H9 (cell line): Measurements from ENCODE around the gene CXCR3. TPM values are rescaled to one million over a fixed set of nuclear protein-coding genes. Genes with fewer than 3 reads are reported as not detected.
A peak's percentile ranks its signal among the peaks of the same experiment; 100 is the strongest.
"Not testable (repeated sequence)": the region's sequence is repeated elsewhere in the genome, so short reads cannot be mapped to it uniquely, and the experiment has no call there.

Experiments
- DNase-seq: peaks from one replicate; pipeline ENCODE4 v3.0.0-alpha.2; 2017
- H2AFZ ChIP-seq: one replicate; pipeline ENCODE4 v1.6.1; 2013; ENCODE audit warnings: mild to moderate bottlenecking, low read length, control low read depth, moderate library complexity
- H2AK5ac ChIP-seq: 2 replicates; pipeline ENCODE4 v1.6.1; 2013; ENCODE audit warnings: low read length, control low read depth, mixed read lengths; ENCODE audit not compliant: insufficient read length
- H2BK120ac ChIP-seq: one replicate; pipeline ENCODE4 v1.6.1; 2013; ENCODE audit warnings: low read depth, mild to moderate bottlenecking, low read length, control low read depth, inconsistent platforms; ENCODE audit not compliant: poor library complexity, severe bottlenecking
- H2BK12ac ChIP-seq: 2 replicates; pipeline ENCODE4 v1.6.1; 2013; ENCODE audit warnings: low read length, control low read depth, mixed read lengths, low read depth; ENCODE audit not compliant: insufficient read length
- H2BK15ac ChIP-seq: 2 replicates; pipeline ENCODE4 v1.6.1; 2013; ENCODE audit warnings: low read depth, low read length, control low read depth
- H2BK20ac ChIP-seq: one replicate; pipeline ENCODE4 v1.6.1; 2013; ENCODE audit warnings: low read depth, mild to moderate bottlenecking, low read length, control low read depth, inconsistent platforms; ENCODE audit not compliant: poor library complexity, severe bottlenecking
- H2BK5ac ChIP-seq: 2 replicates; pipeline ENCODE4 v1.6.1; 2013; ENCODE audit warnings: low read length, control low read depth, mixed read lengths; ENCODE audit not compliant: insufficient read length
- H3K14ac ChIP-seq: 2 replicates; pipeline ENCODE4 v1.6.1; 2013; ENCODE audit warnings: low read length, control low read depth; ENCODE audit not compliant: insufficient read depth
- H3K18ac ChIP-seq: 2 replicates; pipeline ENCODE4 v1.6.1; 2013; ENCODE audit warnings: low read depth, mild to moderate bottlenecking, mixed read lengths, low read length, control low read depth; ENCODE audit not compliant: insufficient read length
- H3K23ac ChIP-seq: 2 replicates; pipeline ENCODE4 v1.6.1; 2013; ENCODE audit warnings: low read length, control low read depth, mixed read lengths, low read depth; ENCODE audit not compliant: insufficient read length
- H3K23me2 ChIP-seq: 2 replicates; pipeline ENCODE4 v1.6.1; 2013; ENCODE audit warnings: low read depth, mild to moderate bottlenecking, mixed read lengths, low read length, control low read depth; ENCODE audit not compliant: insufficient read length, poor library complexity, severe bottlenecking
- H3K27ac ChIP-seq: 2 replicates; pipeline ENCODE4 v1.5.1; 2013; ENCODE audit warnings: low read length, control low read depth, mixed read lengths, low read depth; ENCODE audit not compliant: insufficient read length
- H3K27me3 ChIP-seq: 2 replicates; pipeline ENCODE4 v1.6.1; 2013; ENCODE audit warnings: low read length, control low read depth, inconsistent platforms; ENCODE audit not compliant: insufficient read depth
- H3K4ac ChIP-seq: 2 replicates; pipeline ENCODE4 v1.6.1; 2013; ENCODE audit warnings: low read depth, mild to moderate bottlenecking, control low read depth, inconsistent platforms, low read length, moderate library complexity
- H3K4me1 ChIP-seq: 2 replicates; pipeline ENCODE4 v1.6.1; 2013; ENCODE audit warnings: low read length, control low read depth, inconsistent platforms; ENCODE audit not compliant: insufficient read depth
- H3K4me2 ChIP-seq: 2 replicates; pipeline ENCODE4 v1.6.1; 2013; ENCODE audit warnings: low read length, control low read depth, mixed read lengths; ENCODE audit not compliant: insufficient read length, insufficient read depth
- H3K56ac ChIP-seq: 2 replicates; pipeline ENCODE4 v1.6.1; 2013; ENCODE audit warnings: low read depth, mild to moderate bottlenecking, mixed read lengths, low read length, control low read depth; ENCODE audit not compliant: insufficient read length
- H3K79me1 ChIP-seq: 2 replicates; pipeline ENCODE4 v1.6.1; 2013; ENCODE audit warnings: low read depth, mild to moderate bottlenecking, moderate library complexity, low read length, control low read depth, inconsistent platforms; ENCODE audit not compliant: insufficient read depth, poor library complexity, severe bottlenecking
- H3K79me2 ChIP-seq: 2 replicates; pipeline ENCODE4 v1.6.1; 2013; ENCODE audit warnings: low read length, control low read depth, inconsistent platforms; ENCODE audit not compliant: insufficient read depth
- H3K9ac ChIP-seq: 2 replicates; pipeline ENCODE4 v1.6.1; 2013; ENCODE audit warnings: low read length, control low read depth, mixed read lengths; ENCODE audit not compliant: insufficient read length; ENCODE audit errors: extremely low read depth
- H3K9me3 ChIP-seq: one replicate; pipeline ENCODE4 v1.6.1; 2013; ENCODE audit warnings: low read depth, low read length, inconsistent platforms; ENCODE audit not compliant: control insufficient read depth
- H3T11ph ChIP-seq: one replicate; pipeline ENCODE4 v1.6.1; 2013; ENCODE audit warnings: mild to moderate bottlenecking, low read length, control low read depth, inconsistent platforms
- H4K20me1 ChIP-seq: one replicate; pipeline ENCODE4 v1.6.1; 2013; ENCODE audit not compliant: control insufficient read depth, insufficient read length, insufficient read depth
- H4K5ac ChIP-seq: 2 replicates; pipeline ENCODE4 v1.6.1; 2013; ENCODE audit warnings: low read depth, mild to moderate bottlenecking, mixed read lengths, low read length, control low read depth; ENCODE audit not compliant: insufficient read length
- H4K8ac ChIP-seq: replicated peaks from 2 replicates; pipeline ENCODE4 v1.6.1; 2013; ENCODE audit warnings: low read length, control low read depth, mixed read lengths, low read depth; ENCODE audit not compliant: insufficient read length
- H4K91ac ChIP-seq: 2 replicates; pipeline ENCODE4 v1.6.1; 2013; ENCODE audit warnings: low read depth, mild to moderate bottlenecking, moderate library complexity, mixed read lengths, low read length, control low read depth; ENCODE audit not compliant: insufficient read length
- H3K27ac Mint-ChIP-seq, 3 experiments: 2 replicates in 2 of 3; 3 replicates in 1 of 3; pipeline ENCODE4 v1.8.0; 2020 to 2021; ENCODE audit warnings: mixed read lengths in 3 of 3, mild to moderate bottlenecking in 1 of 3, moderate library complexity in 1 of 3
- H3K27me3 Mint-ChIP-seq: 2 replicates; pipeline ENCODE4 v1.8.0; 2021; ENCODE audit warnings: low read depth, mild to moderate bottlenecking, moderate library complexity, mixed read lengths
- H3K36me3 Mint-ChIP-seq, 3 experiments: 2 replicates in 2 of 3; 3 replicates in 1 of 3; pipeline ENCODE4 v1.8.0; 2020 to 2021; ENCODE audit warnings: low read depth in 3 of 3, mixed read lengths in 3 of 3; ENCODE audit not compliant: insufficient read depth in 1 of 3
- H3K4me1 Mint-ChIP-seq, 2 experiments: 2 replicates each; pipeline ENCODE4 v1.8.0; 2020; ENCODE audit warnings: mixed read lengths in 2 of 2
- H3K4me3 Mint-ChIP-seq, 2 experiments: 2 replicates in 1 of 2; 3 replicates in 1 of 2; pipeline ENCODE4 v1.8.0; 2020 to 2021; ENCODE audit warnings: mild to moderate bottlenecking in 2 of 2, mixed read lengths in 2 of 2, moderate library complexity in 1 of 2
- H3K9me3 Mint-ChIP-seq, 2 experiments: 2 replicates in 1 of 2; 3 replicates in 1 of 2; pipeline ENCODE4 v1.8.0; 2020; ENCODE audit warnings: mild to moderate bottlenecking in 2 of 2, mixed read lengths in 2 of 2, moderate library complexity in 1 of 2
- CTCF ChIP-seq: fragments of 200-600 bp; sonication (generic); conservative IDR thresholded peaks from 3 replicates; pipeline ENCODE4 v1.8.0; 2021; ENCODE audit warnings: antibody characterized with exemption, mild to moderate bottlenecking
- WGBS: extraction: QIAGEN DNeasy Blood & Tissue Kit; methylation state at CpG from one replicate; pipeline ENCODE4 v1.1.7; 2013; ENCODE audit warnings: missing lambda C conversion rate, low lambda C conversion rate, mixed read lengths; ENCODE audit not compliant: insufficient read length; ENCODE audit errors: extremely low coverage; 5-methylcytosine and 5-hydroxymethylcytosine counted together
- total RNA-seq: library from RNA; stranded (reverse); gene quantifications from 2 replicates; pipeline ENCODE4 v1.2.1, GENCODE V29; 2021

CXCR3 gene
- total RNA-seq, 1 experiment from 2014 or later: not detected

- H3K4me1 Mint-ChIP-seq, H2BK15ac ChIP-seq, H3K79me2 ChIP-seq, H3K9ac ChIP-seq, H3K56ac ChIP-seq, H2AK5ac ChIP-seq, H3K4ac ChIP-seq, H3K27me3 Mint-ChIP-seq, H3K14ac ChIP-seq, H2AFZ ChIP-seq, H4K20me1 ChIP-seq, H2BK20ac ChIP-seq, H3K18ac ChIP-seq, H3K27ac ChIP-seq, H3K36me3 Mint-ChIP-seq, H4K5ac ChIP-seq, H3K23me2 ChIP-seq, H3K4me1 ChIP-seq, H3K79me1 ChIP-seq, H2BK12ac ChIP-seq, H3K23ac ChIP-seq, H2BK5ac ChIP-seq, H4K8ac ChIP-seq, H3K27me3 ChIP-seq, H3K4me2 ChIP-seq, H3K27ac Mint-ChIP-seq, H3K4me3 Mint-ChIP-seq, H4K91ac ChIP-seq, H3T11ph ChIP-seq, H2BK120ac ChIP-seq: not testable (repeated sequence)
- H3K9me3 ChIP-seq: peaks cover 12% of the 10 kb centered on the region
- DNase-seq: peak; percentile 83
- TF ChIP-seq CTCF: peak; percentile 71
- H3K9me3 Mint-ChIP-seq: peaks cover 71 to 81% of the 10 kb centered on the region in 2 experiments
- no CpG with 5 or more reads among the region's 8 CpGs for whole genome bisulfite sequencing
Observed at GRCh38 chrX:71664202-71664601, 45.9 kb upstream of the CXCR3 start.

- peaks cover 73 to 80% of the 10 kb centered on the region in 2 experiments for H3K9me3 Mint-ChIP-seq
- H3K4me3 Mint-ChIP-seq: not testable (repeated sequence)
Observed at GRCh38 chrX:71663238-71663637, 44.9 kb upstream of the CXCR3 start.

More at GRCh38 chrX:71663238-71663637, 44.9 kb upstream of the CXCR3 start:
- no CpG with 5 or more reads among the region's 8 CpGs for WGBS
- not testable (repeated sequence) for DNase-seq, H3K27ac Mint-ChIP-seq, H2BK120ac ChIP-seq, H2BK12ac ChIP-seq, H3K9ac ChIP-seq, H3K27me3 Mint-ChIP-seq, H3K4ac ChIP-seq, H4K20me1 ChIP-seq, H2BK5ac ChIP-seq, H3K36me3 Mint-ChIP-seq, H3K23me2 ChIP-seq, H2BK15ac ChIP-seq, H4K8ac ChIP-seq, H2BK20ac ChIP-seq, H3K79me2 ChIP-seq, H3K4me1 ChIP-seq, H3K14ac ChIP-seq, H4K91ac ChIP-seq, H2AK5ac ChIP-seq, H3K27me3 ChIP-seq, H3T11ph ChIP-seq, H2AFZ ChIP-seq, H3K79me1 ChIP-seq, H3K4me2 ChIP-seq, H3K4me1 Mint-ChIP-seq, H3K56ac ChIP-seq, H3K18ac ChIP-seq, H3K27ac ChIP-seq, H4K5ac ChIP-seq, H3K23ac ChIP-seq
- H3K9me3 ChIP-seq: peaks cover 12% of the 10 kb centered on the region
